PC-9 (cell line): Measurements from ENCODE around the gene TSHZ2. TPM values are rescaled to one million over a fixed set of nuclear protein-coding genes. Genes with fewer than 3 reads are reported as not detected.

Experiments used
- BruUV-seq: library from RNA; stranded (reverse); fragments of 400-500 nt; replicated peaks from 2 replicates; lab custom pipeline; 2021; lab: Mats Ljungman, UMichigan
- CTCF ChIA-PET: fragments of 300-600 bp; sonication (Branson Sonifier 250); formaldehyde crosslinking; loops from one replicate; lab custom pipeline; 2022; ENCODE audit warnings: antibody characterized with exemption; lab: Charles Lee
- POLR2A ChIA-PET: fragments of 300-600 bp; sonication (Branson Sonifier 250); formaldehyde crosslinking; loops from one replicate; lab custom pipeline; 2022; ENCODE audit warnings: antibody characterized with exemption; ENCODE audit not compliant: unreplicated experiment; lab: Charles Lee
- DNase-seq, 2 experiments: peaks; one replicate each; pipeline versions ENCODE4 v3.0.0 to v3.0.0-alpha.2; 2015 to 2022; ENCODE audit warnings: mixed read lengths in 1 of 2
- H2AFZ ChIP-seq: fragments of 200-600 bp; sonication (generic); 2 replicates; pipeline ENCODE4 v1.8.1; 2017; ENCODE audit warnings: antibody characterized with exemption
- H3F3A ChIP-seq: fragments of 200-600 bp; sonication (generic); 2 replicates; pipeline ENCODE4 v1.8.1; 2017; ENCODE audit warnings: antibody characterized with exemption, mild to moderate bottlenecking, low read depth; ENCODE audit not compliant: insufficient read depth
- H3K27ac ChIP-seq: fragments of 200-600 bp; sonication (generic); 2 replicates; pipeline ENCODE4 v1.6.1; 2016; ENCODE audit warnings: mixed run types
- H3K27me3 ChIP-seq: fragments of 200-600 bp; sonication (generic); 2 replicates; pipeline ENCODE4 v1.6.1; 2016; ENCODE audit warnings: low read depth, mixed run types; ENCODE audit not compliant: insufficient read depth
- H3K36me3 ChIP-seq: fragments of 200-600 bp; sonication (generic); 2 replicates; pipeline ENCODE4 v1.6.1; 2016; ENCODE audit warnings: low read depth, mixed run types
- H3K4me1 ChIP-seq: fragments of 200-600 bp; sonication (generic); replicated peaks from 2 replicates; pipeline ENCODE4 v1.6.1; 2016; ENCODE audit warnings: mixed run types; ENCODE audit not compliant: insufficient read depth
- H3K4me2 ChIP-seq: fragments of 200-600 bp; sonication (generic); 2 replicates; pipeline ENCODE4 v1.6.1; 2017; ENCODE audit warnings: mixed run types
- H3K4me3 ChIP-seq: fragments of 200-600 bp; sonication (generic); 2 replicates; pipeline ENCODE4 v1.6.1; 2016; ENCODE audit warnings: mixed run types
- H3K79me2 ChIP-seq: fragments of 200-600 bp; sonication (generic); 2 replicates; pipeline ENCODE4 v1.6.1; 2017; ENCODE audit warnings: low read depth, mixed run types
- H3K9me2 ChIP-seq: fragments of 200-600 bp; sonication (generic); 2 replicates; pipeline ENCODE4 v1.8.1; 2017; ENCODE audit warnings: mild to moderate bottlenecking; ENCODE audit not compliant: insufficient read depth
- H3K9me3 ChIP-seq: fragments of 200-600 bp; sonication (generic); 2 replicates; pipeline ENCODE4 v1.8.1; 2016; ENCODE audit warnings: low read depth; ENCODE audit not compliant: insufficient read depth
- H4K20me1 ChIP-seq: fragments of 200-600 bp; sonication (generic); 2 replicates; pipeline ENCODE4 v1.8.1; 2017; ENCODE audit not compliant: insufficient read depth
- CTCF ChIP-seq: fragments of 200-600 bp; sonication (generic); conservative IDR thresholded peaks from 2 replicates; pipeline ENCODE4 v1.6.1; 2017; ENCODE audit warnings: mixed run types, antibody characterized with exemption, mild to moderate bottlenecking, moderate library complexity
- EZH2 ChIP-seq: fragments of 200-600 bp; sonication (generic); IDR thresholded peaks from 2 replicates; pipeline ENCODE4 v1.8.0; 2017; ENCODE audit warnings: antibody characterized with exemption, low read depth
- intact Hi-C: fragments of 100-400 bp; cut with micrococcal nuclease; formaldehyde crosslinking; loops from one replicate; pipeline ENCODE4 v1.10.0; 2022; ENCODE audit not compliant: unreplicated experiment
- total RNA-seq: library from RNA; stranded (reverse); gene quantifications from 2 replicates; pipeline ENCODE4 v1.2.3, GENCODE V29; 2021

Gene TSHZ2
- total RNA-seq, 1 experiment from 2014 or later = not detected

- intact Hi-C loops = no loop called here
- H3F3A ChIP-seq = no peaks in the 10 kb centered on the region
- no peaks in the 10 kb centered on the region for H3K9me3 ChIP-seq
- DNase-seq = no peak
- no TSS peak for BruUV-seq
- H2AFZ ChIP-seq = no peak overlapping the region
- H4K20me1 ChIP-seq = no peaks in the 10 kb centered on the region
- no peaks in the 10 kb centered on the region for H3K4me1 ChIP-seq
- no peak for TF ChIP-seq CTCF
- no peak for TF ChIP-seq EZH2
- no peaks in the 10 kb centered on the region for H3K36me3 ChIP-seq
- H3K79me2 ChIP-seq = no peaks in the 10 kb centered on the region
- no peak overlapping the region for H3K4me2 ChIP-seq
- POLR2A ChIA-PET = no interaction called here
- no peaks in the 10 kb centered on the region for H3K9me2 ChIP-seq
- peaks cover 46% of the 10 kb centered on the region for H3K27me3 ChIP-seq
- CTCF ChIA-PET = interaction anchor here (0.5 kb wide), 1 partner anchor 1420 kb away, joined by 7 read pairs; the partner anchor contains the start of gene NFATC2
- no peak overlapping the region for H3K4me3 ChIP-seq
- no peak overlapping the region for H3K27ac ChIP-seq
These were observed 10.0 kb upstream of the TSHZ2 start for GRCh38 chr20:52962183-52962582.

- Histone ChIP-seq H3K79me2 (no peaks in the 10 kb centered on the region), H3K27me3 (peaks cover 50% of the 10 kb centered on the region), H3K4me3 (no peak overlapping the region), H3F3A (no peaks in the 10 kb centered on the region), H3K4me1 (no peaks in the 10 kb centered on the region), H4K20me1 (no peaks in the 10 kb centered on the region), H3K9me3 (no peaks in the 10 kb centered on the region), H3K9me2 (no peaks in the 10 kb centered on the region), H2AFZ (no peak overlapping the region), H3K27ac (no peak overlapping the region), H3K36me3 (no peaks in the 10 kb centered on the region), H3K4me2 (no peak overlapping the region)
- intact Hi-C loops = no loop called here
- no peak for DNase-seq
- no peak for TF ChIP-seq EZH2
- TF ChIP-seq CTCF = no peak
- ChIA-PET POLR2A (no interaction called here), CTCF (no interaction called here)
- no TSS peak for BruUV-seq
These were observed 9.0 kb upstream of the TSHZ2 start for GRCh38 chr20:52963131-52963530.

- H3K9me2 ChIP-seq = no peaks in the 10 kb centered on the region
- no peaks in the 10 kb centered on the region for H3F3A ChIP-seq
- H3K9me3 ChIP-seq = no peaks in the 10 kb centered on the region
- no peaks in the 10 kb centered on the region for H3K4me1 ChIP-seq
- H3K4me2 ChIP-seq = no peak overlapping the region
- H3K79me2 ChIP-seq = no peaks in the 10 kb centered on the region
- no peak for DNase-seq
- ChIA-PET CTCF (no interaction called here), POLR2A (no interaction called here)
- H3K27me3 ChIP-seq = peaks cover 47% of the 10 kb centered on the region
- intact Hi-C loops = no loop called here
- no peak for TF ChIP-seq CTCF
- H4K20me1 ChIP-seq = no peaks in the 10 kb centered on the region
- no TSS peak for BruUV-seq
- no peak overlapping the region for H3K27ac ChIP-seq
- no peak overlapping the region for H3K4me3 ChIP-seq
- H2AFZ ChIP-seq = no peak overlapping the region
- H3K36me3 ChIP-seq = no peaks in the 10 kb centered on the region
These were observed 8.0 kb upstream of the TSHZ2 start for GRCh38 chr20:52964131-52964530.
